Chondrocyte (in vitro differentiated cells): ENCODE results near the gene AKAP13. TPM values are rescaled to one million over a fixed set of nuclear protein-coding genes. Genes with fewer than 3 reads are reported as not detected.

Experiments
- DNase-seq: peaks from one replicate; pipeline ENCODE4 v3.0.0; 2021; ENCODE audit warnings: mixed read lengths, low spot score
- H3K27ac Mint-ChIP-seq: one replicate; pipeline ENCODE4 v1.8.0; 2021; ENCODE audit warnings: mild to moderate bottlenecking, moderate library complexity, mixed read lengths; ENCODE audit not compliant: unreplicated experiment
- H3K27me3 Mint-ChIP-seq: 2 replicates; pipeline ENCODE4 v1.8.0; 2021; ENCODE audit warnings: low read depth, mixed read lengths
- H3K36me3 Mint-ChIP-seq: 2 replicates; pipeline ENCODE4 v1.8.0; 2021; ENCODE audit warnings: low read depth, mixed read lengths
- H3K4me1 Mint-ChIP-seq: 2 replicates; pipeline ENCODE4 v1.8.0; 2021; ENCODE audit warnings: low read depth, mild to moderate bottlenecking, mixed read lengths
- H3K4me3 Mint-ChIP-seq: one replicate; pipeline ENCODE4 v1.8.0; 2021; ENCODE audit warnings: mild to moderate bottlenecking, moderate library complexity, mixed read lengths; ENCODE audit not compliant: unreplicated experiment
- H3K9me3 Mint-ChIP-seq: 2 replicates; pipeline ENCODE4 v1.8.0; 2021; ENCODE audit warnings: low read depth, mixed read lengths
- CTCF ChIP-seq: fragments of 200-600 bp; sonication (generic); IDR thresholded peaks from 2 replicates; pipeline ENCODE4 v1.5.0; 2021; ENCODE audit warnings: antibody characterized with exemption, mild to moderate bottlenecking, moderate library complexity
- total RNA-seq: library from RNA; stranded (reverse); gene quantifications from 3 replicates; pipeline ENCODE4 v1.2.1, GENCODE V29; 2021

AKAP13 gene
- total RNA-seq, 1 donor from 2014 or later, result 80.6 TPM

DNA sequence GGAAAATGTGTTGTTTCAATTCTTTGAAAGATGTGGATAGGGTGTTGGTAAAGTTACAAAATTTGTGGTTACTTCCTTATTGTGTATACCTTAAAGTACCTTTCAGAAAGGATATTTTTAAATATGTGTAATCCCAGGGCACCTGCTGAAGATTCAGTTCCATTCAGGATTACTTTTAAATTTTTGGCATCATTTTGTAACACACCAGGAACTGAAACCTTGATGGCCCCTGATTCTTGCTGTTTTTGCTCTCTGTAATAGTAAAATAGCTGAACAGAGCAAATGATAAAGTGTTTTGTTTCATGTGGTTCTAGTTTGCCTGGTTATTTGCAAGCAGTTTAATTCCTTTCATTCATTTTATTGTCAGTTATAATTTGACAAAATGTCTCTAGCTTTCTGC, 253.5 kb downstream of the AKAP13 start:
- Mint-ChIP-seq H3K4me1 (peaks cover 16% of the 10 kb centered on the region), H3K36me3 (no peaks in the 10 kb centered on the region), H3K27ac (no peak overlapping the region), H3K4me3 (no peak overlapping the region), H3K9me3 (peaks cover 7% of the 10 kb centered on the region), H3K27me3 (no peaks in the 10 kb centered on the region)
- DNase-seq, result no peak
- TF ChIP-seq CTCF, result no peak

- Mint-ChIP-seq H3K27me3 (no peaks in the 10 kb centered on the region), H3K4me3 (no peak overlapping the region), H3K27ac (no peak overlapping the region)
These were observed 255.9 kb downstream of the AKAP13 start for GRCh38 chr15:85636351-85636750.

GRCh38 chr15:85639752-85640381, 259.5 kb downstream of the AKAP13 start:
- Mint-ChIP-seq H3K4me3 (no peak overlapping the region), H3K27ac (peak overlapping the region; percentile 71), H3K4me1 (peaks cover 51% of the 10 kb centered on the region), H3K9me3 (peaks cover 7% of the 10 kb centered on the region), H3K27me3 (no peaks in the 10 kb centered on the region), H3K36me3 (peaks cover 2% of the 10 kb centered on the region)
- no peak for TF ChIP-seq CTCF
- DNase-seq, result no peak

More at GRCh38 chr15:85636351-85636750, 255.9 kb downstream of the AKAP13 start:
- Mint-ChIP-seq H3K9me3 (peaks cover 7% of the 10 kb centered on the region), H3K4me1 (peaks cover 31% of the 10 kb centered on the region), H3K36me3 (peaks cover 2% of the 10 kb centered on the region)
- no peak for DNase-seq
- TF ChIP-seq CTCF, result no peak

GRCh38 chr15:85642065-85642692, 261.8 kb downstream of the AKAP13 start:
- peaks cover 52% of the 10 kb centered on the region for H3K4me1 Mint-ChIP-seq
- H3K4me3 Mint-ChIP-seq, result peak overlapping the region; percentile 21
- peaks cover 14% of the 10 kb centered on the region for H3K36me3 Mint-ChIP-seq
- no peaks in the 10 kb centered on the region for H3K27me3 Mint-ChIP-seq
- DNase-seq, result no peak
- peaks cover 4% of the 10 kb centered on the region for H3K9me3 Mint-ChIP-seq
- no peak for TF ChIP-seq CTCF
- peak overlapping the region; percentile 90 for H3K27ac Mint-ChIP-seq

DNA sequence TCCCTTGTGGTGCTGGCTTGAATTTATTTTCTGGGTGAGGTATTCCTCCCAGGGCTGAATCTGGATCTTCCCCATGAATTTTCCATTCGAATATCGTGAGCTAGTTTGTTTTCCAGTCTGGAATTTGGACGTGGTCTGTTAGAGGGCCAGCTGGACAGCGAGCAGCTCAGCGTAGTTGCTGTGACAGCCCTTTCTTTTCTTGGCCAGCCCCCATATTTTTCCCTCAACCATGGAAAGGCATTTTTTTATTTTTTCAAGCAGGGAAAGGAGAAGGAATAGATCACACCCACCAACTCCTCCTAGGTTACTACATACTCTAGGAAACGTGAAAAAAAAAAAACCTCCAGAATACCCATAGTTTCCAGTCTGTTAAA, 262.3 kb downstream of the AKAP13 start:
- H3K4me3 Mint-ChIP-seq, result peak overlapping the region; percentile 21
- no peaks in the 10 kb centered on the region for H3K27me3 Mint-ChIP-seq
- TF ChIP-seq CTCF, result no peak
- DNase-seq, result no peak
- H3K9me3 Mint-ChIP-seq, result no peaks in the 10 kb centered on the region
- peak overlapping the region; percentile 90 for H3K27ac Mint-ChIP-seq
- H3K36me3 Mint-ChIP-seq, result peaks cover 14% of the 10 kb centered on the region
- H3K4me1 Mint-ChIP-seq, result peaks cover 50% of the 10 kb centered on the region
